ENCODE data around the gene LY6G6F.

DNA sequence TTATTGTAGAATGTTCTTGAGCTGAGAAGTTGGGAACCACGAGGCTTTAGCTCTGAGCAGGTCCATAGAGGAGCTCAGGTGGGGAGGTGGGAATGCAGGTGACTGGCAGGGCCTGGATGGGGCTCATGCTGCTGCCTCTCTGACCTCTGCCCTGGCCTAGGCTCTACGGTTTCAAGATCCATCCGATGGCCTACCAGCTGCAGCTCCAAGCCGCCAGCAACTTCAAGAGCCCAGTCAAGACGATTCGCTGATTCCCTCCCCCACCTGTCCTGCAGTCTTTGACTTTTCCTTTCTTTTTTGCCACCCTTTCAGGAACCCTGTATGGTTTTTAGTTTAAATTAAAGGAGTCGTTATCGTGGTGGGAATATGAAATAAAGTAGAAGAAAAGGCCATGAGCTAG is 37.0 kb upstream of the LY6G6F start, which contains the start of gene LY6G5B:
- no peak for TF ChIP-seq CTCF (conservative IDR thresholded peaks at IDR 0.05; ENCODE audit: low read depth, low read length)
- TF ChIP-seq EZH2 (IDR thresholded peaks at IDR 0.05; ENCODE audit: borderline replicate concordance, low read depth, low read length, poor library complexity, severe bottlenecking), result no peak

Measured in A673 (cell line).